ENCODE results near the gene PLCB1.

DNA sequence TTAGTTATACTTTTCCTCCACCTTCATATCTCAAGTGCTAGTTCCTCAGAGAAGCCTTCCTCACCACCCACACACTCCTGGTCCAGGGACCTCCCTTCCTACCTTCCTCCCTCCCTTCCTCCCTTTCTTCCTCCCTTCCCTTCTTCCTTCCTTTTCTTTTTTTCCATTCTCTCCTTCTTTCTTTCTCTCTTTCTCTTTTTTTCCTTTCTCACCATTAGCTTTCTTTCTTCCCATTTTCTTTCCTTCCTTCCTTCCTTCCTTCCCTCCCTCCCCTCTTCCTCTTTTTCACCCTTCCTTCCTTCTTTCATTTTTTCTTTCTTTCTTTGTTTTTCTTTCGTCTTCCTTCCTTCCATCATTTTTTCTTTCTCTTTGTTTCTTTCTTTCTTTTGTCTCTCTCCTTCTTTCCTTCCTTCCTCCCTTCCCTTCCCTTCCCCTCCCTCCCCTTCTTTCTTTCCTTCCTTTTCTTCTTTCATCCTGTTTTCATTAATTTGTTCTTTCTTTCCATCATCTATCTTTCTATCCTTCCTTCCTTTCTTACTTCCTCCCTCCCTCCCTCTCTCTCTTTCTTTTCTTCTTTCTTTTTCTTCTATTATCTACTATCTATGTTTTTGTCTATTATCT, 416.0 kb downstream of the PLCB1 start:
- no peak for TF ChIP-seq POLR2AphosphoS5 (IDR thresholded peaks at IDR 0.05)
- TF ChIP-seq, protein P1, sequence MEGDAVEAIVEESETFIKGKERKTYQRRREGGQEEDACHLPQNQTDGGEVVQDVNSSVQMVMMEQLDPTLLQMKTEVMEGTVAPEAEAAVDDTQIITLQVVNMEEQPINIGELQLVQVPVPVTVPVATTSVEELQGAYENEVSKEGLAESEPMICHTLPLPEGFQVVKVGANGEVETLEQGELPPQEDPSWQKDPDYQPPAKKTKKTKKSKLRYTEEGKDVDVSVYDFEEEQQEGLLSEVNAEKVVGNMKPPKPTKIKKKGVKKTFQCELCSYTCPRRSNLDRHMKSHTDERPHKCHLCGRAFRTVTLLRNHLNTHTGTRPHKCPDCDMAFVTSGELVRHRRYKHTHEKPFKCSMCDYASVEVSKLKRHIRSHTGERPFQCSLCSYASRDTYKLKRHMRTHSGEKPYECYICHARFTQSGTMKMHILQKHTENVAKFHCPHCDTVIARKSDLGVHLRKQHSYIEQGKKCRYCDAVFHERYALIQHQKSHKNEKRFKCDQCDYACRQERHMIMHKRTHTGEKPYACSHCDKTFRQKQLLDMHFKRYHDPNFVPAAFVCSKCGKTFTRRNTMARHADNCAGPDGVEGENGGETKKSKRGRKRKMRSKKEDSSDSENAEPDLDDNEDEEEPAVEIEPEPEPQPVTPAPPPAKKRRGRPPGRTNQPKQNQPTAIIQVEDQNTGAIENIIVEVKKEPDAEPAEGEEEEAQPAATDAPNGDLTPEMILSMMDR (IDR thresholded peaks at IDR 0.05): no peak
- TF ChIP-seq POLR2A (IDR thresholded peaks at IDR 0.05): no peak

All from breast epithelium (tissue), 3 donors.